Measurements from ENCODE around the gene CCR3. TPM values are rescaled to one million over a fixed set of nuclear protein-coding genes. Genes with fewer than 3 reads are reported as not detected.

CCR3 gene
- total RNA-seq, 4 donors from 2014 or later = not detected

DNA sequence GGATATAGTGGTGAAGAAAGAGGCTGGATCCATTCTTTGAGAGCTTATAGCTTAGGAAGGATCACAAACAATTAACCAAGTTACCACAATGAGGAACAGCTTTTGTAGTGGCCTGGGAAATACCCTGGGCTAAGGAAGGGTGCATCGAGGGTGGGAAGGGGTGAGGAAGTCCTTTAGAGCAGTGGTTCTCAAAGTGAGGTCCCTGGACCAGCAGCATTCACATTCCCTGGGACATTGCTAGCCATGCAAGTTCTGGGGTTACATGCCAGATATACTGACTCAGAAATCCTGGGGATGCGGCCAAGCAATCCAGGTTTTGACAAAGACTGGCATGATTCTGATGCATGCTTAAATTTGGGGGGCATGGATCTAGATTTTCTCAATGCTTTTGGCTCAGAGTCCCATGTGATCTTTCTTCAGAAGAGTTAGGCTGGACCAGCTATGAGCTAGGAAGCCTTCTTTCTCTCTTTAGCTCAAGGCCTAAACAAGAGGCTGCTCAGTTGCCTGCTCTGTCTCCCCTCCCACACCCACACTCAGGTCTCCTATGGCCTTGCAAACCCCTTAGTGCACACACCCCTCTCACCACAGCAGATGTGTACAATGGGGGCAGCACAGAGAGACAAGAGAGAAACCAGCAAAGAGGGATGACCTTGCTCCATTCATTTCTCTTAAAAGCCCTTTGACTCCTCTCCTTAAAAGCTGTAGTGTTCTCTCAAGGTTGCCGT lies 32.4 kb upstream of the CCR3 start:
- Histone ChIP-seq H3K36me3 (no peaks in the 10 kb centered on the region), H3K4me3 (no peak overlapping the region), H3K27ac (no peak overlapping the region), H3K27me3 (peaks cover 12% of the 10 kb centered on the region), H3K4me1 (no peaks in the 10 kb centered on the region), H3K9me3 (no peaks in the 10 kb centered on the region)
- ATAC-seq = no peak
- WGBS, 2 donors (ENCODE audit: low coverage in 1 of 2) = 87 to 95% methylated on average over 2 of the region's 3 CpGs
- TF ChIP-seq, protein P1, sequence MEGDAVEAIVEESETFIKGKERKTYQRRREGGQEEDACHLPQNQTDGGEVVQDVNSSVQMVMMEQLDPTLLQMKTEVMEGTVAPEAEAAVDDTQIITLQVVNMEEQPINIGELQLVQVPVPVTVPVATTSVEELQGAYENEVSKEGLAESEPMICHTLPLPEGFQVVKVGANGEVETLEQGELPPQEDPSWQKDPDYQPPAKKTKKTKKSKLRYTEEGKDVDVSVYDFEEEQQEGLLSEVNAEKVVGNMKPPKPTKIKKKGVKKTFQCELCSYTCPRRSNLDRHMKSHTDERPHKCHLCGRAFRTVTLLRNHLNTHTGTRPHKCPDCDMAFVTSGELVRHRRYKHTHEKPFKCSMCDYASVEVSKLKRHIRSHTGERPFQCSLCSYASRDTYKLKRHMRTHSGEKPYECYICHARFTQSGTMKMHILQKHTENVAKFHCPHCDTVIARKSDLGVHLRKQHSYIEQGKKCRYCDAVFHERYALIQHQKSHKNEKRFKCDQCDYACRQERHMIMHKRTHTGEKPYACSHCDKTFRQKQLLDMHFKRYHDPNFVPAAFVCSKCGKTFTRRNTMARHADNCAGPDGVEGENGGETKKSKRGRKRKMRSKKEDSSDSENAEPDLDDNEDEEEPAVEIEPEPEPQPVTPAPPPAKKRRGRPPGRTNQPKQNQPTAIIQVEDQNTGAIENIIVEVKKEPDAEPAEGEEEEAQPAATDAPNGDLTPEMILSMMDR (IDR thresholded peaks at IDR 0.05) = no peak
- no peak for TF ChIP-seq EP300 (IDR thresholded peaks at IDR 0.05)
- no peak for TF ChIP-seq POLR2AphosphoS5 (IDR thresholded peaks at IDR 0.05)
- no peak for TF ChIP-seq POLR2A (IDR thresholded peaks at IDR 0.05)

- Histone ChIP-seq H3K36me3 (no peaks in the 10 kb centered on the region), H3K4me3 (no peak overlapping the region), H3K9me3 (no peaks in the 10 kb centered on the region), H3K27ac (no peak overlapping the region), H3K27me3 (peaks cover 19% of the 10 kb centered on the region), H3K4me1 (no peaks in the 10 kb centered on the region)
- ATAC-seq = no peak
- TF ChIP-seq POLR2AphosphoS5 (IDR thresholded peaks at IDR 0.05) (no peak), POLR2A (IDR thresholded peaks at IDR 0.05) (no peak), EP300 (IDR thresholded peaks at IDR 0.05) (no peak)
- TF ChIP-seq, protein P1 (IDR thresholded peaks at IDR 0.05) = no peak
- 74 to 83% methylated on average over 2 to 6 of the region's 6 CpGs for WGBS, 2 donors (ENCODE audit: low coverage in 1 of 2)
These were observed 30.2 kb upstream of the CCR3 start for GRCh38 chr3:46212101-46212500.

GRCh38 chr3:46213201-46213600 lies 29.1 kb upstream of the CCR3 start:
- H3K27ac ChIP-seq = no peak overlapping the region
- ATAC-seq = no peak
- H3K27me3 ChIP-seq = peaks cover 19% of the 10 kb centered on the region
- no peaks in the 10 kb centered on the region for H3K9me3 ChIP-seq
- no peaks in the 10 kb centered on the region for H3K4me1 ChIP-seq
- no peak for TF ChIP-seq POLR2AphosphoS5 (IDR thresholded peaks at IDR 0.05)
- TF ChIP-seq, protein P1 (IDR thresholded peaks at IDR 0.05) = no peak
- no peak for TF ChIP-seq EP300 (IDR thresholded peaks at IDR 0.05)
- no peak for TF ChIP-seq POLR2A (IDR thresholded peaks at IDR 0.05)
- no peak overlapping the region for H3K4me3 ChIP-seq
- H3K36me3 ChIP-seq = no peaks in the 10 kb centered on the region
- WGBS, 2 donors (ENCODE audit: low coverage in 1 of 2) = 56 to 95% methylated on average over 4 of the region's 4 CpGs

- H3K36me3 ChIP-seq = no peaks in the 10 kb centered on the region
- WGBS, 2 donors (ENCODE audit: low coverage in 1 of 2) = no CpG with 5 or more reads among the region's 1 CpG
- peaks cover 19% of the 10 kb centered on the region for H3K27me3 ChIP-seq
- TF ChIP-seq EP300 (IDR thresholded peaks at IDR 0.05) (no peak), POLR2A (IDR thresholded peaks at IDR 0.05) (no peak), POLR2AphosphoS5 (IDR thresholded peaks at IDR 0.05) (no peak)
- no peaks in the 10 kb centered on the region for H3K4me1 ChIP-seq
- no peaks in the 10 kb centered on the region for H3K9me3 ChIP-seq
- no peak overlapping the region for H3K4me3 ChIP-seq
- no peak overlapping the region for H3K27ac ChIP-seq
- ATAC-seq = no peak
These were observed 27.4 kb upstream of the CCR3 start for GRCh38 chr3:46214751-46215352.

DNA sequence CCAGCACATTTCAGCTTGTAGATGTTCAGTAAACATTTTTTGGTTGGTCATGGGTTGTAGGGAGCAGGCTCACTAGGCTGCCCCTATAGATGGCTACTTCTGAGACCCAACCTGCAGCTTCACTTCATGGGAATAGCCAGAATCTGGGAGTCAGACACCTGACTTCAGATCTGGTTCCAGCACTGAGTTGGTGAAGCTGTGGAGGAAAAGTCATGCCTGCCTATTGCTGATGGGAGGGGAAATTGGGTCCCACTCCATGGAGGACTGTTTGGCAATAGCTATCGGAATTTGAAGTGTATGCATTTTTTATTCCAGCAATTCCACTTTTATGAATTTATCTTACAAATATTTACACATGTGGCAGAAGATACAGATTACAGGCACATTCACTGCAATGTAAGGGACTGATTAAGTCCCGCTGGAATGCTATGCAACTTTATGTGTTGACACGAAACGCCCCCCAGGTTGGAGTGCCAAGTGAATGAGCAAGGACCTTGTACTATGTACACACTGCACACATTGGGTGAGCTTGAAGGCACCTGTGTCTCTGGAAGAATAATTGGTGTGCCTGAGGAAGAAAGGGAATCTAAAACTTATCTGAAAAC lies 26.3 kb upstream of the CCR3 start:
- 40 to 67% methylated on average over 1 to 3 of the region's 4 CpGs for WGBS, 2 donors (ENCODE audit: low coverage in 1 of 2)
- no peak for ATAC-seq
- Histone ChIP-seq H3K36me3 (no peaks in the 10 kb centered on the region), H3K27me3 (peaks cover 19% of the 10 kb centered on the region), H3K9me3 (no peaks in the 10 kb centered on the region), H3K4me1 (no peaks in the 10 kb centered on the region), H3K27ac (no peak overlapping the region), H3K4me3 (no peak overlapping the region)
- no peak for TF ChIP-seq EP300 (IDR thresholded peaks at IDR 0.05)
- no peak for TF ChIP-seq POLR2A (IDR thresholded peaks at IDR 0.05)
- TF ChIP-seq POLR2AphosphoS5 (IDR thresholded peaks at IDR 0.05) = no peak

All from gastroesophageal sphincter (tissue), 4 donors.